K562 (cell line): ENCODE measurements around the gene ACRBP. TPM values are rescaled to one million over a fixed set of nuclear protein-coding genes. Genes with fewer than 3 reads are reported as not detected.

ENCODE experiments used
- CREB1 ChIP-seq, 2 experiments: sonication (generic) in 1 of 2; formaldehyde crosslinking in 1 of 2; IDR thresholded peaks; 2 replicates each; pipeline versions ENCODE4 v1.6.1 to v1.8.0; 2012 to 2022; ENCODE audit warnings: inconsistent platforms in 1 of 2, mild to moderate bottlenecking in 1 of 2, missing genetic modification reagents in 1 of 2, moderate library complexity in 1 of 2
- ETV1 ChIP-seq: fragments of 450-650 bp; conservative IDR thresholded peaks from 2 replicates; pipeline ENCODE4 v1.6.1; 2016; ENCODE audit warnings: missing genetic modification characterization, control low read depth, low read depth, missing compliant biosample characterization
- MYC ChIP-seq, 2 experiments: fragments of 250-450 bp in 1 of 2; sonication (Bioruptor Pico) in 1 of 2; IDR thresholded peaks; 2 replicates each; pipeline versions ENCODE4 v1.5.1 to v1.6.1; 2012 to 2021; ENCODE audit warnings: low read depth in 2 of 2, borderline replicate concordance in 1 of 2, improper control_type of control experiment in 1 of 2, low read length in 1 of 2, mild to moderate bottlenecking in 1 of 2, moderate library complexity in 1 of 2
- SP1 ChIP-seq: sonication (generic); formaldehyde crosslinking; IDR thresholded peaks from 2 replicates; pipeline ENCODE4 v1.8.1; 2022; ENCODE audit warnings: mild to moderate bottlenecking, missing genetic modification reagents
- ZBTB11 ChIP-seq, 3 experiments: fragments of 200-800 bp in 1 of 3; fragments of 250-450 bp in 1 of 3; fragments of 450-650 bp in 1 of 3; sonication (Bioruptor Pico) in 1 of 3; sonication (Bioruptor generic) in 1 of 3; formaldehyde crosslinking in 1 of 3; IDR thresholded peaks; 2 replicates each; pipeline versions ENCODE4 v1.6.1 to v1.8.0; 2016 to 2022; ENCODE audit warnings: mild to moderate bottlenecking in 2 of 3, missing genetic modification characterization in 2 of 3, missing compliant biosample characterization in 1 of 3, moderate library complexity in 1 of 3
- ZNF134 ChIP-seq: fragments of 250-450 bp; sonication (Bioruptor Pico); conservative IDR thresholded peaks from 2 replicates; pipeline ENCODE4 v1.4.0; 2020
- ZNF280A ChIP-seq: fragments of 450-650 bp; IDR thresholded peaks from 2 replicates; pipeline ENCODE4 v1.6.1; 2018; ENCODE audit warnings: mild to moderate bottlenecking, low read depth; ENCODE audit not compliant: partially characterized antibody
- ZNF407 ChIP-seq: fragments of 450-650 bp; IDR thresholded peaks from 2 replicates; pipeline ENCODE4 v1.6.1; 2016; ENCODE audit warnings: low read depth
- ZNF41 ChIP-seq: fragments of 250-450 bp; sonication (Bioruptor Pico); conservative IDR thresholded peaks from 2 replicates; pipeline ENCODE4 v1.4.0; 2020; ENCODE audit warnings: mild to moderate bottlenecking
- polyA plus RNA-seq, 8 experiments: library from polyadenylated mRNA; depleted of rRNA in 4 of 8; stranded (reverse) in 5 of 8; unstranded in 3 of 8; fragments of >200 nt; fragmentation: Nextera tagmentation in 2 of 8; fragmentation: Illumina TruSeq in 1 of 8; extraction: Ambion mirVana in 2 of 8; extraction: Trizol in 1 of 8; gene quantifications; 2 replicates each; pipeline versions ENCODE4 v1.2.1 to v1.2.3, GENCODE V29; 2011 to 2014; ENCODE audit warnings: inconsistent platforms in 1 of 8, missing spikeins in 1 of 8
- total RNA-seq, 7 experiments: library from RNA; depleted of rRNA in 6 of 7; stranded (reverse); fragments of >200 nt in 6 of 7; fragmentation: Illumina TruSeq in 2 of 7; extraction: Trizol in 2 of 7; gene quantifications; 2 replicates each; pipeline versions ENCODE4 v1.2.1 to v1.2.3, GENCODE V29; 2011 to 2021; ENCODE audit warnings: low replicate concordance in 1 of 7

Gene ACRBP
- total and polyA plus RNA-seq, 9 of the 15 experiments (the other 6 are each of a cell fraction or from before 2014, with no cell fraction given): 3.1 to 31.8 (median 8.4) TPM

GRCh38 chr12:6662906-6663742, 15.9 kb upstream of the ACRBP start, which contains the start of gene ING4 (continued):
- peak in 2 of 3 experiments; percentile 28 to 96; a peak in 3 of 6 replicates for TF ChIP-seq ZBTB11 (CRISPR knock-in tag; IDR thresholded peaks at IDR 0.05)
- TF ChIP-seq ZNF280A: no peak
- peak; percentile 99 for TF ChIP-seq CREB1 (IDR thresholded peaks at IDR 0.05)
- peak; percentile 98 for TF ChIP-seq CREB1 (CRISPR knock-in tag; IDR thresholded peaks at IDR 0.05)
- no peak for TF ChIP-seq ZNF407
- peak; percentile 90 for TF ChIP-seq SP1 (CRISPR knock-in tag)
- no peak for TF ChIP-seq ZNF41
- peak; percentile 97 for TF ChIP-seq ETV1
- TF ChIP-seq ZNF134 (CRISPR knock-in tag): no peak
- TF ChIP-seq MYC (IDR thresholded peaks at IDR 0.05; ENCODE audit: low read depth, low read length): peak; percentile 60; the same call in 1 of the 2 replicates
- TF ChIP-seq MYC (CRISPR knock-in tag; IDR thresholded peaks at IDR 0.05; ENCODE audit: borderline replicate concordance, low read depth): no peak
